Stimulated activated CD8-positive, alpha-beta memory T cell treated with anti-CD3 and anti-CD28 coated beads, Interleukin-7, amount 100 ng/mL, for 1 hour (primary cell): Measurements from ENCODE around the gene AGBL1.

Experiments used
- DNase-seq, 2 donors: peaks; one replicate each; pipeline ENCODE4 v3.0.0-alpha.2; 2020; ENCODE audit warnings: low read depth in 2 of 2

The AGBL1 gene

DNA sequence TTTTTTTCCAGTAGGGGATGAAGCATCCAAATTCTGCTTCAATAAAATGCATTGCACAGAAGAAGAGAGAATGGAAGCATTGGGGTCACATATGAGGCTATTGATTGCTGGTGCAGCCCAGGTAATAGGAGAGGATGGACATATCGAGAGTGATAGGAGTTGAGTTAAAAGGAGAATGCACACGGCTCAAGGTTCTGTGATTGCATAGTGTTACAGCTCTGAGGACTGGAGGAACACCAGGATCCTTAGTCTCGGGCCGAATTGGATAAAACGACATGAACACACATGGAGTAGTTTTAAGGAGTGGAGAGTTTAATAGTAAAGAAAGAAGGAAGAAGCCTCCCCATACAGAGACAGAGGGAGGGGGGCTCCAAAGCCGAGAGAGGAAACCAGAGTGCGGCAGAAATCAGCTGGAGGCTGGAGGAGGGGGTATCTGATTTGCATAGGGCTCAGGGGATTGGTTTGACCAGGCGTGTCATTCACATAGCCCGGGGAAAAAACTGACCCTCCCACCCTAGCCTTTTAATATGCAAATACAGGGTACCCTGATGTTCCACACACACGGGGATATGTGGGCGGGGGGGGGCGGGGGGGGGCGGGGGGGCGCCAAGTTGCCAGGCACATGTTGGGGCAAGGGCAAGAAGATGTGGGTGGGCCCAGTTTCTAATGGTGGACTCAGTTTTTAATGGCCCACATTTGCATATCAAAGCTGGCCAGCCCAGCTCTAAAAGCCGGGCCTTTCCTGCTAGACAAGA, 156.9 kb downstream of the AGBL1 start:
- DNase-seq, result no peak

DNA sequence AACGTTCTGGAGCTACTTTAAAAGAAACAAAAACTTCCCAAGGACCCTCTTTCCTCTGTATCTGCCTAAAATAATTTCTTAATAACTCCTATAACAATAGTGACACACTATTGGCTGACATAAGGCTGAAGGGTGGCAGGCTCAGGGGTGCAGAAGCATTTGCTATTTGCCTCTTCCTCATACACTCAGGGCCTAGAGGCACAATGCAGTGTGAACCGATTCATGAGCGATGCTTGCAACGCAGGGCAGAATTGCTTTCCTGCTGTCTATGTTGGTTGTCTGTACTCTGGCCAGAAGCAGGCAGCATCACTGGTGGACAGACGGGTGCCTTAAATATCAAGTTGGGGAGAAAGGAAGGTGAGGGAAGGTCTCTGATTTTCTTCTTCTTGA, 157.4 kb downstream of the AGBL1 start:
- no peak for DNase-seq

DNA sequence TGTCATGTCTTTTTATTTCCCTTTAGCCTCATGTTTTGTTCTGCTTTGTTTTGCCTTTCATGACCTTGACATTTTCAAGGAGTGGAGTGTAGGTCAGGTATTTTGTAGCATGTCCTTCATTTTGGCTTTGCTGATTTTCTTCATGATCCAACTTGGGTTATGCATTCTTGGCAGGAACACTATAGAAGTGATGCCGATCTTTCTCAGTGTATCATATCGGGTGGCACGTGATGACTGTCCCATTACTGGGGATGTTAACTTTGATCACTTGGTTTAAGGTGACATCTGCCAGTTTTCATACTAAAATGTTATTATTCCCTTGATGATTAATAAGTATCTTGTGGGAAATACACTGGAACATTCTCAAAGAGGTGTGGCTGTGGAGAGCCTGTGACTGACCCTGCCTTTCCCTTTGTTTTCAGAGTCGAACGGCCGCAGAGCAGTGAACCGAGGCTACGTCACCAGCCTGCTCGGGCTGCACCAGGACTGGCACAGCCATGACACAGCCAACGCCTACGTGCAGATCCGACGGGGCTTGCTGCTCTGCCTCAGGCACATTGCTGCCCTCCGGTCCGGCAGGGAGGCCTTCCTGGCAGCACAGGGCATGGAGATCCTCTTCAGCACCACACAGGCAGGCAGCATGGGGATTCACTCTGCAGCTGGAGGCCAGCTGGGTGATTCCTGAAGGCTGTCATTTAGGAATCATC, 167.7 kb downstream of the AGBL1 start:
- no peak for DNase-seq

DNA sequence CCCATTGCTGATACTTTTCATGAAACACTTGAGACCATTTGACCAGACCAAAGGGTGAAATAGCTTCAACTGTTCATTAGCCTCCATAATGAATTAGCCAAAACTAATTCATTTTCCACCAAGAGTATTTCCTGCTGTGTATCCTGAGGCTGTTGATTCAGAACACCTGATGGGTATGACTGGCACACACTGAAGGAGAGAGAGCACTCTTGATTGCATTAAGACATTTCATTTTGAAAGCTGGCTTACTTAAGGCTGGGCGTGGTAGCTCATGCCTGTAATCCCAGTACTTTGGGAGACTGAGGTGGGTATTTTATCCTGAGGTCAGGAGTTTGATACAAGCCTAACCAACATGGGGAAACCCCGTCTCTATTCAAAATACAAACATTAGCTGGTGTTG, 175.6 kb downstream of the AGBL1 start:
- no peak for DNase-seq

DNA sequence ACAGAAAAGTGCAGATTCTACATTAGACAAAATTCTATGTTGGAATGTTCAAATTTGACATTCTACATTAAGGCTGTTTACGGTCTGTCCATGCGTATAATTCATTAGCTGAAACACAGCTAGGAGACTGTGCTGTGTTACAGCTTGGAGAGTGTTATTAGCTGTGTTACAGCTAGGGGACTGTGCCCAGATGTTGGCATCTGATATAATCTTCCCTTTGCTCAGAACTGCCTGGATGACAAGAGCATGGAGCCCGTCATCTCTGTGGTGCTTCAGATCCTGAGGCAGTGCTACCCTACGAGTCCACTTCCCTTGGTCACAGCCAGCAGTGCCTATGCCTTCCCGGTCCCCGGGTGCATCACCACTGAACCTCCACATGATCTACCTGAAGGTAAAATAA, 177.0 kb downstream of the AGBL1 start:
- no peak for DNase-seq

DNA sequence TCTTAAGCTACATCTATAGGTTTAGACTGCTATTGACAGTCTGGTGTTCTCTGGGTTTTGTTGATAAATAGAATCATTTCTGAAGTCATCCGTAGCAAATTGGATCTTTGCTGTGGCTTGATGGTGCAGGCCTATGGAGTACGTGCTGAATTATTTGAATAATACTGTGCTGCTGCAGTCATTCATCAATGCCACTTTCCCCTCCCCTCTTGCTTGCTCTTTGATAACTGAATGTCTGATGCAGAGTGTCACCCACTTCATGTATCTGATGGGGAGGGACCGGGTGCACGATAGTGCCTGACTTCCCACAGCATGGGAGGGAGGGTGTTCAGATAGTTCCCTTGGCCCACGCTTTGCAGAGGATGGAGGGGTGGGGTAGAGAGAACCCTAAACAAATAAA, 179.9 kb downstream of the AGBL1 start:
- no peak for DNase-seq

DNA sequence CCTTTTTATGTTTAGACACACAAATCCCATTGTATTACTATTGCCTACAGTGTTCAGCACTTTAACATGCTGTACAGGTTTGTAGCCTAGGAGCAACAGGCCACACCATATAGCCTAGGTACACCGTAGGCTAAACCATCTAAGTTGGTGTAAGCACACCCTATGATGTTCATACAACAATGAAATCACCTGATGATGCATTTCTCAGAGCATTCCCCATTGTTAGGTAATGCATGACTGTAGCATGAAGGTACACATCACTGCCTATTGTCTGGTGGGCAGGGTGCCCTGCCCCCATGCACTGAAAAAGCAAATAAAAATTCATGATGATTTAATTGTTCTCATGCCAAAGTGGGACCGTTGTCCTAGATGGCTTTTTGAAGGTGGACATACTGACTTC, 183.6 kb downstream of the AGBL1 start:
- DNase-seq, result no peak

DNA sequence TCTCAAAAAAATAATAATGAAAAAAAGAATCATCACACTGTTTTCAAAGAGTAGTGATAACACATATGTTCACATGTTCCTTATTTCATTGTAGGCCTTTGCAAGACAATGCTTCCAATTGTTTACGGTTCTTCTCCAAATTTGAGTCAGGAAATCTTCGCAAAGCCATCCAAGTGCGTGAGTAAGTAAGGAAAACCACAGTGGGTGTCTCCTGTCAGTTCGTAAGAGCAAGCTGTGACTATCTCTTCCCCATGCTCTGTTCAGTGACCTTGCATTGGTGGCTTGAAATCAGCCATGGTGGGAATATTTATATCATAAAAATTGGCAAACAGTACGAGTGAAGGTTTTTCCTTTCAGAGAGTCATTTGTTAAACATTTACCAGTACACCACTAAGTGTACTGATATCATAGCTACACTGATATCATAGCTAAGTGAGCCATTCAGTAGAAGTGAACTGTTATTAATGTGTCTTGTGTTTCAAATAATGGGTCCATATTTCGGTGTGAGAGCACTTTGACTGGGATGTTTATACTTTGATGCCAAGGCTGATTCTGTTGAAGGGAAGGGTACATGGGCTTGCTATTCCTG, 187.3 kb downstream of the AGBL1 start:
- DNase-seq, result no peak

DNA sequence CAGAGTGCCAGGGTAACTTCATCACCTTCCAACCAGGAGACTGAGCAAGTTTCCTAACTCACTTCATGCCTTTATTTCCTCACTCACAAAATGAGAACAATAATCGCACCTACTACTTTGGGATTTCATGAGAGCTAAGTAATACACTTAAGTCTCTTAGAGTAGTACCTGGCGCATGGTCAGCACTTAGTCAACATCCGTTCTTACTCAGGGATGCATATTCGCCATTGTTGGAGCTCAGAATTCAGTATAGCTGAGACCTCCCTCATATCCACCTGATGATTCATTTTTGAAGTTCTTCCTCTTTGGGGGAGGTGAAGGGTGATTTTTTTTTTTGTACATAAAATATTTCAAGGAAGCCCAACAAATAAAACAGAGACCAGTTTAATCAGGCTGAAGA, 188.2 kb downstream of the AGBL1 start:
- no peak for DNase-seq

DNA sequence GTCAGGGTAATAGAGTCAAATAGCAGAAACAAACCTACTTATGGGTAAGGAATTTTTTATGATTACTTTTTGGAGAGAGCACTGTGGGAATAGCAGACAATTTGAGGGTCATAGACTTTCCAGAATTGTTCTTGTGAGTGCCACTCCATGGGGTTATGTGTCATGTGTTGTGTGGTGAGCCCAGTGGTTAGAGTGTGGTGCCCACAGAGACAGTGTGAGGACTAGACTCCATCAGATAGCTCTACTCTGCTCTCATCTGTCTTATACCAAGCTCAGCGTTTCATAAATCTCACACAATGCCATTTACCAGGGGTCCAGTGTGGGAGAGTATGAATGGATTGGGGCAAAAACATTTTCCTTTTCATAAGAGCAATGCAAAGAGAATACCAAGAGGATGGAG, 188.9 kb downstream of the AGBL1 start:
- no peak for DNase-seq

DNA sequence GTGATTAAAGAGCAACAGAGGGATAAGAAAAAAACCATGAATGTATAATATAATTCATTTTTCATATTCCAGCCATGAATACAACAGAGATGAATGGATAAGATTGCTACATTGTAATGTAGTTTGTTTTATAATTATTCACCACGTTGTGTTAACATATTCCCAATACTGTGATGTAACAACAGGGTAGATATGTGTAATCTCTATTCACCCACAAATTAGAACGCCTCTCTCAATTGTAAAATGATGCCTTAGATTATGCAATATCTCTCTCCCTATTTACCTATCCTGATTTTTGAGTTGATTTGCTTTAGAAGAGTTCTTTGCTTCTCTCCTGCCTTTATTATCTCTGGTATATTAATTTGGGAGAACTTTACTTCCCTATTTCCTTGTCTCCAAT, 193.6 kb downstream of the AGBL1 start:
- DNase-seq, result no peak

DNA sequence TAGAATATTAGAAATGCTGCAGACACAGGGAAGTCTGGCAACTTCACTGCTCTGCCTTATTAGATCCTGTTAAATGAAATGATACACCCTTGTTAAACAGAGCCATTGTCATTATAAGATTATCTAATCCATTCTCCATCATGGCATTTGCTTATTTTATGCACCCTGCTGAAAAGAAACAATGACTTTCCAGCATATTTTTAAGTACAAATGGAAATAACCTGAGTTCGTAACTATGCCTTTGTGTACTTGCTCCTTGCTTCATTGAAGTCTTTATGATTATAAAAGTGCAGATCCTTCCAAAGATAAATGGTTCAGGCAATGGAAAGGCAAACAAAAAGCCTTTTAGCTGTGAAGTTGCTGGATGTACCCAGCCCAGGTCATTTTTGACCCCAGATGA, 195.7 kb downstream of the AGBL1 start:
- no peak for DNase-seq

DNA sequence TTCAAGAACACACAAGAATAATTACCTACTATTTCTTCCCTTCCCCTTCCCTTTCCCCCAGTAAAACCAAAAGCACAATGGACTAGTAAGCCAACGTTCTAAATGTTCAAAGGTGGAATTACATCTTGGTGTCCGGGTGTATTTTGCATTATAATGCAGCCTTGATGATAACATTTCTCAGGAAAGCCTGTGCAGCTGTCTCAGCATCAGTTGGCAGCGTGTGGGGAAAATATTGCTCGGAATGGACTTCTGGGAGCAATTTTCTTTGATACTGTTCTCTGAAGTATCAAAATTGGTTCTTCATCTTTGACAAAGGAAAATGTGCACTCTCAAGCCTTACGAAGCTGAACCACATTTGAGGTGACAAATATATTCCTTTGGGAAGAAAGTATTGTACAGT, 198.9 kb downstream of the AGBL1 start:
- no peak for DNase-seq

DNA sequence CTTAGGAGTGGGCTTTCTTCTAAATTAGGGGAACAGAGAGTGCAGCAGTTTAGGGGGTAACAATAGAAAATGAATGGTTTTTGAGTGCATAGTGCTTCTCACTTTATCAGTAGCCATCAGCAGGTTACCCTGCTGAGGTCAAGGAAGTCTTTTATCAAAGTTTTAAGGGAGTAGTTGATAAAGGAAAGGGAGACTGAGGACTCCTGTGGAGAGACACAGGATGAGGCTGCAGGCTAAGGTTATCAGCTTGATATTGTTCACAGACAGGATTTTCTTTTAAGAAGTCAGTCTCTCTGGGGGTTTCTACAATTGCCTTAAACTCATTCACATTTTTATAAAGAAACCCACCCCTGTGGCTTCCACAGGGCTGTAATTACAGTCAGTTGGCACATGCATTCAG, 205.0 kb downstream of the AGBL1 start:
- no peak for DNase-seq

DNA sequence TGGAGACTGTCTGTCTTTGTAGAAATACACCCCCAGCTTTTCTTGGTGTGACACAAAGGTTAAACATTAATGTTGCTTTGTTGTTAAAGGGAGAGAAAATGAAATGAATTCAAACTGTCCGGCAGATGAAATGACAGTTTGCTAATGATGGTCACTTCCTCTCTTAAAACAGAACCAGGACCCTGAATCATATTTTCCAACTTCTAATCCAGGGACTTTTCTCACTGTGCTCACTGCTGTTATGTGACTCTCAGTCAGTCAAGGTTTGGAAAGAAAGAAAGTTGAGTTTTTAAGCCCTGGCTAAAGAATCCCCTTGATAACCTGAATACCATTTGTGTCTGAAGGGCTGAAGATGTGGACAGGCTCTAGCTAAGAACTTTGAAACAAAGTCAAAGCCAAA, 215.8 kb downstream of the AGBL1 start:
- no peak for DNase-seq

DNA sequence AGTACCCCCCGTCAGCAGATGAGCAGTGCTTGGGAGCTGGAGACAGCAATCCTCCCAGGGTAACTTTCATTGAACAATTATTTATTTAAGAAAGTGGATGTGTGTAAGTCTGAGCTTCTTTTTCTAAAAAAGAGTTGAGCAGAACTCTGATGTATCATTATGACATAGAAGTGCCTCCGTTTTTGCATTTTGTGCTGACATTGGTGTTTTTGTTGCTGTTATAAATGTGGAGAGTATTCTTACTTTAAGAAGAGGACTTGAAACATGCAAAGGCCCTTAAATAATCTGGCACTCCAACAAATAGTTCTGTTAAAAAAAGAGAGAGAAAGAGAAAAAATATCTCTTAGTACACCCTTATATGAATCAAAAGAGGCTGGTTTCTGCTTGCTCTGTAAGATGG, 217.1 kb downstream of the AGBL1 start:
- no peak for DNase-seq

DNA sequence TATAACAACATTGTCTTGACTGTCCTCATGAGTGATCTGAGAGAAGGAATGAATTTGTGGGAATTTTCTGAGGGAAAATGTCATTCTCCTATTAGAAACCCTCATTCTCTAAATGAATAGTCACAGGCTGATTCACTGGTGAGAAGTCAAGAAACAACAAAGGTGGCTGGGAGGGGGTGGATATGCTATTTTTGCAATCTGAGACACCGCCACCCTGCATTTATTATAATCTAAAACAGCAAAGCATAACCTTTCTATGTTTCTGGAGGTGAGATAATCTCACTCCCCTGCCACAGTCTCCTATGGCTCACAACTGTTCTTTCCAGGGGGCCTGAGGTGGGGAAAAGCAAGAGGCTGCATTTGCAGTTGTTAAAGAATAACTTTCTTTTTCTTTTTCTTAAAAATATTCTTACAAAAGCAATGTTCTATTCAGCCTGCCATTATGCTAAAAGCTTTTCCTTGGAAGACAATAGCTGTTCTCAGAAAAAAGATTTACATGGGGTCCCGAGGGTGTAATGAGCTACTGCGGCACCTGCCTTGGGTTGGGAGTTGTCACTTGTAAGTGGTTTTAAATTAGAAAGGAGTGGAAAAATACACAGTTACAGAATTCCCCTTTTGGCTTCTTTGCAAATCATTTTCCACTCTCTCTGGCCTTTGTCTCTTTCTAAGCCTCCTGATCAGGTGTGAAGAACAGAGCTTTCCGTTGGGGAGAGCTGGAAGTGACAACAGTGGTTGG, 220.9 kb downstream of the AGBL1 start:
- DNase-seq, result no peak

DNA sequence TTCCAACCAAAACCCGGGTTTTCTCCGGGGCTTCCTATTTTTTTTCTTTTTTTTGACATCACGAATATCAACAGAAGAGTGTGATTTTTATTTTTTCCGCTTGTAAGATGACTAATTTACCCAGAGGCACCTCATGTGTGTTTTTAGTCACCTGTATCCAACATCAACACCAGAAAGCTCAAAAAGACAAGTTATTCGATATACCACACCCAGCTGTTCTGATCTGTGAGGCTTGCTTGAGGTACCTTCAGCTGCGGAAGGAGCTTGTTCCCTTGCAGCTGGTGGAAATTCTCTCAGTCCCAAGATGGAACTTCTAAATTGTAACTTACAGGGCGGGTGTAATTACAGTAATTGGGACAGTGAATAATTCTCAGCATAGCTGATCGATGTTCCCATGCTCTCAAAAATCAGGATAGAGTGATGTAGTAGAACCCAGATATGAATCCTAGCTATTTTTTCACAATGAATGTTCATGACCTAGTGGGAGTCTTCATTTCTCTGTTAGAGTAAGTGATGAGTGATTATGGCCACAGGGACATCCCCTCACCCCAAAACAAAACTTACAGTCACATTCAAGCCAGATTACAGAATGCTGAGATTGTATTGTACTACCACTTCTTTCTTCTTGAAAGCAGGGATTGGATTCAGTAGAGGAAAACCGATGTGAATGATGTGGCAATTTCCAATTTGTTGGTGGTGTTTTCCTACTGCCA, 232.1 kb downstream of the AGBL1 start:
- no peak for DNase-seq

DNA sequence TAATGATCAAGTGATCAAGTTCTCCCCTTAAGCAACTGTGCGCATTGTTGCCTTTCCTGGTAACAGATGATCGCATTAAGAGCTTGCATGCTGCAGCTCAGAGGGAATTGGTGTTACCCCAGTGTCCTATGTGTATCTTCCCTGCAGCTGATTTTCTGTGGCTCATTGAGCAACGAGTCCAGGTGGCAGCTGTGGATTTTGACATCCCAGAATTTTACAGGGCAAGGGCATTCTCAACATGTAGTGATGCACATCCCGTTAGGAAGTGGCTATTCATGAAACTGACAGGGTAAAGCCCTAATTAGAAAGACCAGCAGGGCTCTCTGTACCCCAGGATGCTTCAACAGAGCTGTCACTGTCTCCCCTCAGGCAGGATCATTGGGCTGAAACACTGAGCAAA, 232.8 kb downstream of the AGBL1 start:
- no peak for DNase-seq

DNA sequence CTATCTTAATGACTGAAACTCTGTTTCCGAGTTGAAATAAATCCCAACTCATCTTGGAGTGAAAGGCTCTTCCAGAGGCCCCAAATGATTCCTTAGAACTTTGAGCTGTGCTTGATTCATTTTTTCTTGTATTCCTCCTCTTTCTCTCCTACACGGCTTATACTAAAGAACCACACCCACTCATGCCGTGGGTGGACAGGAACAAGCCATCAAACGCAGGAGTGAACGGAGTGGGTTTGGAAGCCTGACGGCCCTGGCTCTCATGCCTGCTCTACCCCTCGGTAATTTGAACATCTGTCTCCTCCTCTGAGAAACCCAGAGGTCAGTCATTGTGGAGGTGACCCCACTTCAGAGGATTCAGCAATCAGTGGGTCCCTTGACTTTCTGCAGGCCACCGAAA, 236.5 kb downstream of the AGBL1 start:
- DNase-seq, result no peak

DNA sequence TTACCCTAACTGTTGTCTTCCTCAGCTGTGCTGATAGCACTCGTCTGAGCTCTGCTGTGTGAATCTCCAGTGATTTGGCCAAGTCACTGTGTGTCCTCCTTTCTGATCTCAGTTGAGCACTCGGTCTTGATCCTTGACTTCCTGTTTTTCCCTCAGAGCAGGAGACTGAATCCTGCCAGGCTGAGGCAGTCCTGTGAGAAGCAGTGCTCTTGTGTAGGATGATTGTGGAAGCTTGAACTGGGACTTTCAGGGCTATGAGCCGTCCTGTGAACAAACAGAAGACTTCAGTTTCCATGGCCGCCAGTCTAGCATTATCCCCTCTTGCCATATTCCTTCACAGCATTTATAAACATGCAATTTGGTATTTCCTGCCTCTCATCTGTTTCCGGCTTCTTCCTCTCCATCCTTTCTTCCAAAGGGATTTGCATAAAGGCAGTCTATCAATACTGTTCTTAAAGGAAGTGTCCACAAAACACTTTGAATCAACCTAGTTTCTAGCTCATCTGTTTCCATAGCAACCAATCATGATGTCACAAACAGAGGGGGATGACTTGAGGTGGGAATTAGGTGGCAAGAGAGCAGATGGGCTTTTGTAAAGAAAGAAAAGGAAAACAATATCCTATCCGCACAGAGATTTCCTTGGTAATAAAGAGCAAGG, 237.2 kb downstream of the AGBL1 start:
- no peak for DNase-seq

DNA sequence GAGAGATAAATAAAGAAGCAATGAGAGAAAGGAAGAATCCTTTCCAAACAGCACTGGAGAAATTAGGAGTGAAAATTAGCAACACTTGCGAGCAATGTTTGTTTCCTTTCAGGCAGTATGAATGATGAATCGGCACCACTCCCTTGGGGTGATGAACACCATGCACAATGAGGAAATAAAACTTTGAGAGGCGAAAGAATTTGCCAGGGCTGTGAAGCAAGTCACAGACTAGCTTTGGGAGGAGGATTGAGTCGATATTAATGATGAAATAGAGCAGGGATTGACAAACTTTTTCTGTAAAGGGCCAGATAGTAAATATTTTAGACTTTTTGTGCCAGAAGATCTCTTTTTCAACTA, 237.7 kb downstream of the AGBL1 start:
- DNase-seq, result no peak
